GM18909 (cell line): ENCODE results near the gene DHX9.

Experiments
- ATAC-seq: cut with Tn5 transposase; IDR thresholded peaks from one replicate; pipeline ENCODE4 v1.9.1; 2021; ENCODE audit warnings: mild to moderate bottlenecking; ENCODE audit not compliant: unreplicated experiment, poor library complexity

Gene DHX9

GRCh38 chr1:182839209-182840066, at the start of gene DHX9:
Gene DHX9, plus strand, starts transcription at chr1:182839347. Its CDS starts 3,220 bp downstream, at chr1:182842567.
- peak; percentile 83 for ATAC-seq

GRCh38 chr1:182791281-182792179, 47.6 kb upstream of the DHX9 start:
- ATAC-seq: no peak

GRCh38 chr1:182794091-182794490, 45.1 kb upstream of the DHX9 start:
- ATAC-seq: no peak

GRCh38 chr1:182794676-182795201, 44.4 kb upstream of the DHX9 start:
- ATAC-seq: no peak

- ATAC-seq: no peak
Measured at GRCh38 chr1:182795563-182796228, 43.5 kb upstream of the DHX9 start.

- ATAC-seq: no peak
Measured at GRCh38 chr1:182802006-182802803, 36.9 kb upstream of the DHX9 start.

GRCh38 chr1:182803846-182804245, 35.3 kb upstream of the DHX9 start:
- no peak for ATAC-seq

GRCh38 chr1:182806015-182806678, 33.0 kb upstream of the DHX9 start:
- no peak for ATAC-seq

- no peak for ATAC-seq
Measured at GRCh38 chr1:182807907-182808306, 31.2 kb upstream of the DHX9 start.

- no peak for ATAC-seq
Measured at GRCh38 chr1:182809414-182809957, 29.7 kb upstream of the DHX9 start.

- ATAC-seq: no peak
Measured at GRCh38 chr1:182811975-182812722, 27.0 kb upstream of the DHX9 start.

- no peak for ATAC-seq
Measured at GRCh38 chr1:182816863-182817262, 22.3 kb upstream of the DHX9 start.

GRCh38 chr1:182817802-182818201, 21.3 kb upstream of the DHX9 start:
- ATAC-seq: no peak

- ATAC-seq: no peak
Measured at GRCh38 chr1:182823220-182823619, 15.9 kb upstream of the DHX9 start.

- ATAC-seq: no peak
Measured at GRCh38 chr1:182826892-182827291, 12.3 kb upstream of the DHX9 start.

- peak; percentile 56 for ATAC-seq
Measured at GRCh38 chr1:182829285-182829932, 9.7 kb upstream of the DHX9 start.

- ATAC-seq: no peak
Measured at GRCh38 chr1:182833271-182833670, 5.9 kb upstream of the DHX9 start.

GRCh38 chr1:182834326-182834725, 4.8 kb upstream of the DHX9 start:
- ATAC-seq: no peak
